ENCODE measurements around the gene RBMX. TPM values are rescaled to one million over a fixed set of nuclear protein-coding genes. Genes with fewer than 3 reads are reported as not detected.

RBMX gene
- total and polyA plus RNA-seq, 9 donors: 192 to 444 (median 308) TPM

GRCh38 chrX:136866337-136867095, 14.0 kb downstream of the RBMX start:
- H3K9me3 ChIP-seq: no peaks in the 10 kb centered on the region
- no peak for TF ChIP-seq CTCF (IDR thresholded peaks at IDR 0.05)
- TF ChIP-seq POLR2A (IDR thresholded peaks at IDR 0.05): no peak
- TF ChIP-seq EP300 (IDR thresholded peaks at IDR 0.05): no peak
- no peaks in the 10 kb centered on the region for H3K4me1 ChIP-seq (ENCODE audit: insufficient read depth)
- no peak overlapping the region for H3K27ac ChIP-seq
- 47 to 48% (median 48%) methylated on average over 14 of the region's 14 CpGs for WGBS, 3 donors
- intact Hi-C loops (cut with DNase I): no loop called here
- no peaks in the 10 kb centered on the region for H3K27me3 ChIP-seq
- DNase-seq: peak in 4 of 5 donors; percentile 34 to 53 (median 40)
- H3K4me3 ChIP-seq: no peak overlapping the region
- H3K36me3 ChIP-seq: no peaks in the 10 kb centered on the region

GRCh38 chrX:136865270-136866158, 15.0 kb downstream of the RBMX start:
- Histone ChIP-seq H3K27me3 (no peaks in the 10 kb centered on the region), H3K36me3 (no peaks in the 10 kb centered on the region), H3K4me1 (ENCODE audit: insufficient read depth) (no peaks in the 10 kb centered on the region), H3K27ac (no peak overlapping the region), H3K4me3 (no peak overlapping the region), H3K9me3 (no peaks in the 10 kb centered on the region)
- no peak for DNase-seq
- TF ChIP-seq POLR2A (IDR thresholded peaks at IDR 0.05): no peak
- no peak for TF ChIP-seq CTCF (IDR thresholded peaks at IDR 0.05)
- TF ChIP-seq EP300 (IDR thresholded peaks at IDR 0.05): no peak
- WGBS, 3 donors: 84 to 89% (median 85%) methylated on average over 9 of the region's 9 CpGs
- intact Hi-C loops (cut with DNase I): no loop called here

GRCh38 chrX:136863826-136864225, 16.7 kb downstream of the RBMX start:
- intact Hi-C loops (cut with DNase I): no loop called here
- Histone ChIP-seq H3K9me3 (no peaks in the 10 kb centered on the region), H3K36me3 (no peaks in the 10 kb centered on the region), H3K27me3 (no peaks in the 10 kb centered on the region), H3K4me1 (ENCODE audit: insufficient read depth) (no peaks in the 10 kb centered on the region), H3K4me3 (no peak overlapping the region), H3K27ac (no peak overlapping the region)
- 65 to 72% (median 71%) methylated on average over 2 of the region's 2 CpGs for WGBS, 3 donors
- DNase-seq: no peak
- TF ChIP-seq POLR2A (IDR thresholded peaks at IDR 0.05) (no peak), CTCF (IDR thresholded peaks at IDR 0.05) (no peak), EP300 (IDR thresholded peaks at IDR 0.05) (no peak)

GRCh38 chrX:136862546-136862945, 18.0 kb downstream of the RBMX start:
- Histone ChIP-seq H3K27ac (no peak overlapping the region), H3K4me3 (no peak overlapping the region), H3K9me3 (no peaks in the 10 kb centered on the region), H3K36me3 (no peaks in the 10 kb centered on the region), H3K27me3 (no peaks in the 10 kb centered on the region), H3K4me1 (ENCODE audit: insufficient read depth) (no peaks in the 10 kb centered on the region)
- intact Hi-C loops (cut with DNase I): no loop called here
- DNase-seq: no peak
- 52 to 68% (median 54%) methylated on average over 5 of the region's 5 CpGs for WGBS, 3 donors
- TF ChIP-seq POLR2A (IDR thresholded peaks at IDR 0.05): no peak
- no peak for TF ChIP-seq CTCF (IDR thresholded peaks at IDR 0.05)
- no peak for TF ChIP-seq EP300 (IDR thresholded peaks at IDR 0.05)

Measured in ovary (tissue), 9 donors.